Spleen (tissue), 13 donors: Measurements from ENCODE around the gene RAB9B. TPM values are rescaled to one million over a fixed set of nuclear protein-coding genes. Genes with fewer than 3 reads are reported as not detected.

Experiments
- DNase-seq: peaks from one replicate; pipeline ENCODE4 v3.0.0-alpha.2; 2020
- H3K27ac ChIP-seq, 8 donors: fragments of 200-600 bp; sonication (generic) in 7 of 8; 1 replicate in 4 of 8; 2 replicates in 4 of 8; pipeline versions ENCODE4 v1.5.0 to v1.8.0; 2016 to 2021; ENCODE audit warnings: inconsistent platforms in 4 of 8, mild to moderate bottlenecking in 4 of 8, moderate library complexity in 1 of 8
- H3K27me3 ChIP-seq, 7 donors: fragments of 200-600 bp; sonication (generic) in 6 of 7; replicated peaks in 1 of 7; 1 replicate in 4 of 7; 2 replicates in 3 of 7; pipeline versions ENCODE4 v1.5.0 to v1.8.0; 2016 to 2021; ENCODE audit warnings: inconsistent platforms in 3 of 7, mild to moderate bottlenecking in 1 of 7
- H3K36me3 ChIP-seq, 6 donors: fragments of 200-600 bp; sonication (generic) in 5 of 6; 1 replicate in 4 of 6; 2 replicates in 2 of 6; pipeline versions ENCODE4 v1.5.0 to v1.8.0; 2016 to 2021; ENCODE audit warnings: inconsistent platforms in 2 of 6
- H3K4me1 ChIP-seq, 6 donors: fragments of 200-600 bp; sonication (generic) in 5 of 6; 1 replicate in 3 of 6; 2 replicates in 3 of 6; pipeline versions ENCODE4 v1.5.0 to v1.8.0; 2016 to 2021; ENCODE audit warnings: inconsistent platforms in 3 of 6
- H3K4me3 ChIP-seq, 8 donors: fragments of 200-600 bp; sonication (generic) in 7 of 8; 1 replicate in 4 of 8; 2 replicates in 4 of 8; pipeline versions ENCODE4 v1.5.0 to v1.8.0; 2016 to 2021; ENCODE audit warnings: inconsistent platforms in 4 of 8, mild to moderate bottlenecking in 4 of 8, moderate library complexity in 2 of 8
- H3K9me3 ChIP-seq, 8 donors: fragments of 200-600 bp; sonication (generic) in 7 of 8; 1 replicate in 4 of 8; 2 replicates in 4 of 8; pipeline versions ENCODE4 v1.5.0 to v1.8.0; 2016 to 2021; ENCODE audit warnings: inconsistent platforms in 4 of 8
- CTCF ChIP-seq, 11 experiments: fragments of 200-600 bp in 7 of 11; fragments of 450-650 bp in 4 of 11; sonication (generic) in 4 of 11; IDR thresholded peaks in 8 of 11; conservative IDR thresholded peaks in 3 of 11; 1 replicate in 7 of 11; 2 replicates in 4 of 11; pipeline versions ENCODE4 v1.4.0 to v1.8.0; 2016 to 2021; ENCODE audit warnings: antibody characterized with exemption in 11 of 11, inconsistent platforms in 4 of 11, mild to moderate bottlenecking in 1 of 11
- POLR2A ChIP-seq, 3 donors: fragments of 450-650 bp; IDR thresholded peaks; one replicate each; pipeline ENCODE4 v1.5.1; 2017; ENCODE audit warnings: antibody characterized with exemption in 3 of 3, mild to moderate bottlenecking in 1 of 3
- POLR2AphosphoS5 ChIP-seq, 3 donors: sonication (generic); formaldehyde crosslinking; IDR thresholded peaks; one replicate each; pipeline ENCODE4 v1.5.1; 2017; ENCODE audit warnings: antibody characterized with exemption in 3 of 3
- WGBS, 5 donors: extraction: QIAGEN DNeasy Blood & Tissue Kit in 3 of 5; methylation state at CpG; one replicate each; pipeline versions ENCODE4 v1.1.5 to v1.1.7; 2013 to 2018; 5-methylcytosine and 5-hydroxymethylcytosine counted together
- intact Hi-C: fragments of 100-400 bp; cut with DNase I; formaldehyde crosslinking; loops from one replicate; pipeline ENCODE4 v1.15.0; 2023; ENCODE audit warnings: low total_unique reads
- long read RNA-seq, 2 donors: transcript quantifications; one replicate each; lab custom pipeline, GENCODE V29; 2026
- polyA plus RNA-seq, 3 donors: library from polyadenylated mRNA; stranded (reverse); fragments of 200-250 nt; gene quantifications; one replicate each; pipeline ENCODE4 v1.2.1, GENCODE V29; 2013
- total RNA-seq, 7 donors: library from RNA; depleted of rRNA in 3 of 7; stranded (reverse); fragments of >200 nt in 3 of 7; fragmentation: NEBNext Ultra II Directional in 4 of 7; extraction: Animal tissue kit (Norgen Biotek cat#: 25700) in 4 of 7; gene quantifications; one replicate each; pipeline versions ENCODE4 v1.1.0 to v1.2.1, GENCODE V29; 2016 to 2021
- donor health status: healthy with polysubstance abuse.
- donor health status: DM: no; HTN: no; CAD: no; lungs with moderate emphysema.
- donor health status: DM: no; HTN: no; CAD: no.
- donor health status: Bipolar disorder and iron deficiency.
- donor health status: healthy.
- donor health status: DM: no; HTN: no; CAD: no.
- donor health status: DM: yes; HTN: yes; CAD: no.

The RAB9B gene
- total RNA-seq (1 to 10 TPM in 1 of 7 donors, under 1 TPM in 6; 0.43 to 1.0 (median 0.92) TPM), polyA plus RNA-seq (under 1 TPM; 0.46 to 0.51 (median 0.47) TPM)
- long read RNA-seq, donor 1: 0 reads
- long read RNA-seq, donor 2: 0 reads

GRCh38 chrX:103831803-103832544 is at the start of gene RAB9B:
Gene RAB9B, minus strand, starts transcription at chrX:103832257. Its CDS starts 6,473 bp downstream, at chrX:103825784.
- intact Hi-C loops: no loop called here
- peak; percentile 87 for DNase-seq
- TF ChIP-seq CTCF (IDR thresholded peaks at IDR 0.05 in 8 of 11, conservative IDR thresholded peaks at IDR 0.05 in 3 of 11): no peak
- TF ChIP-seq POLR2AphosphoS5 (IDR thresholded peaks at IDR 0.05): peak in 1 of 3 donors; percentile 19

DNA sequence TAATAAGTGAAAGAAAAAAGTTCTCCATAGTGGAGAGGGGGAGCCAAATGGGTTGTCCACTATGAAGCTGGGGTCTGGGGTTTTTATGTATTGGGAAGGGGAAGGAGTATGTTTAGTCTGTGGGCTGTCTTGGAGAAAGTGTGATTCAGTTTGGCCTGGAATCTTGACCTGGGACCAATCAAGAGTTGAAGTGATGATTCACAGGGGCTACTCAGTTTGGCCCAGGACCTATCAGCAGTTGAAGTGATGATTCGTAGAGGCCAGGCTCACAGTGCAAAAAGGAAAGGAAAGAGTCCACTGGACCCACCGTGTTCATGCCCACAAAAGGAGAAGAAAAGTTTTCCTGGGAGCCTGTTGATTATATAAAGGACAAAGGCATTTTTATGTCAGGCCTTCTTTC is 47.3 kb upstream of the RAB9B start:
- Histone ChIP-seq H3K9me3 (no peaks in the 10 kb centered on the region), H3K27ac (no peak overlapping the region), H3K4me3 (no peak overlapping the region), H3K4me1 (no peaks in the 10 kb centered on the region), H3K27me3 (no peaks in the 10 kb centered on the region), H3K36me3 (no peaks in the 10 kb centered on the region)
- 60 to 85% (median 73%) methylated on average over 2 of the region's 2 CpGs for WGBS, 5 donors
- intact Hi-C loops: no loop called here
- no peak for DNase-seq
- TF ChIP-seq CTCF (IDR thresholded peaks at IDR 0.05 in 8 of 11, conservative IDR thresholded peaks at IDR 0.05 in 3 of 11): no peak
- no peak for TF ChIP-seq POLR2A (IDR thresholded peaks at IDR 0.05)

More at GRCh38 chrX:103831803-103832544, at the start of gene RAB9B:
- peak within 1 kb of the TSS; percentile 37 to 79 (median 48) for H3K4me3 ChIP-seq
- H3K9me3 ChIP-seq: no peaks in the 10 kb centered on the region
- no peaks in the 10 kb centered on the region for H3K36me3 ChIP-seq
- 1 to 22% (median 1%) methylated on average over 18 to 54 of the region's 54 CpGs for WGBS, 5 donors
- H3K27me3 ChIP-seq: peaks cover 0 to 34% (median 0%) of the 10 kb centered on the region in 7 donors
- peaks cover 0 to 8% (median 0%) of the 10 kb centered on the region in 6 donors for H3K4me1 ChIP-seq
- H3K27ac ChIP-seq: no peak within 1 kb of the TSS

GRCh38 chrX:103878466-103879122 is 46.5 kb upstream of the RAB9B start:
- no peak for DNase-seq
- WGBS, 5 donors: 56 to 89% (median 85%) methylated on average over 7 to 8 of the region's 8 CpGs

More at GRCh38 chrX:103878466-103879122, 46.5 kb upstream of the RAB9B start:
- TF ChIP-seq CTCF (IDR thresholded peaks at IDR 0.05 in 8 of 11, conservative IDR thresholded peaks at IDR 0.05 in 3 of 11): no peak
- no peak for TF ChIP-seq POLR2AphosphoS5 (IDR thresholded peaks at IDR 0.05)
- no peak for TF ChIP-seq POLR2A (IDR thresholded peaks at IDR 0.05)
- H3K4me1 ChIP-seq: no peaks in the 10 kb centered on the region
- intact Hi-C loops: no loop called here
- no peak overlapping the region for H3K4me3 ChIP-seq
- H3K27ac ChIP-seq: no peak overlapping the region
- no peaks in the 10 kb centered on the region for H3K36me3 ChIP-seq
- H3K27me3 ChIP-seq: no peaks in the 10 kb centered on the region
- H3K9me3 ChIP-seq: no peaks in the 10 kb centered on the region
